Measurements from ENCODE around the gene SCRN2.

DNA sequence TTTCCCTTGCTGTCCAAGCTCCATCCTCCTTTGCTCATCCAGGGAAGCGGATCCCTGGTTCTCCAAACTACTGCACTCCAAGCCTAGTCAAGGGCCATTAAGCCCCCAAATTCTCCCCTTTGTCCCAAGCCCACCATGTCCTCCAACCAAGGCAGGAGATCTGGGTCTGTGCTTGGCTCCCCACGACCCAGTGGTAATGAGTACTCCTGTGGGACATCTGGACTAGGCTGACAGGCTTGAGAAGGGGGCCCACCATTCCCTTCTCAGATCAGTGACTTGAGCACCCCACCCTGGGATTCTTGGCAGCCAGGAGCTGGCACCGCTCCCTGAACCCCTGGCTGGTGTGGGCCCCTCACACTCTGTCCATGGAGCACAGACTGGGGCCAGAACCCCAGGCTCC is 36.6 kb downstream of the SCRN2 start:
- TF ChIP-seq POLR2AphosphoS5 (IDR thresholded peaks at IDR 0.05; ENCODE audit: insufficient read depth, low read depth, low read length) (no peak), JUN (IDR thresholded peaks at IDR 0.05; ENCODE audit: borderline replicate concordance, insufficient read depth, insufficient read length, low read depth) (no peak), EZH2 (IDR thresholded peaks at IDR 0.05; ENCODE audit: borderline replicate concordance, low read depth, low read length, severe bottlenecking) (no peak), GATA2 (IDR thresholded peaks at IDR 0.05; ENCODE audit: insufficient read depth, insufficient read length, low read depth, low read length) (no peak), POLR2A (IDR thresholded peaks at IDR 0.05; ENCODE audit: low read depth, low read length) (no peak)
- TF ChIP-seq, protein P1, sequence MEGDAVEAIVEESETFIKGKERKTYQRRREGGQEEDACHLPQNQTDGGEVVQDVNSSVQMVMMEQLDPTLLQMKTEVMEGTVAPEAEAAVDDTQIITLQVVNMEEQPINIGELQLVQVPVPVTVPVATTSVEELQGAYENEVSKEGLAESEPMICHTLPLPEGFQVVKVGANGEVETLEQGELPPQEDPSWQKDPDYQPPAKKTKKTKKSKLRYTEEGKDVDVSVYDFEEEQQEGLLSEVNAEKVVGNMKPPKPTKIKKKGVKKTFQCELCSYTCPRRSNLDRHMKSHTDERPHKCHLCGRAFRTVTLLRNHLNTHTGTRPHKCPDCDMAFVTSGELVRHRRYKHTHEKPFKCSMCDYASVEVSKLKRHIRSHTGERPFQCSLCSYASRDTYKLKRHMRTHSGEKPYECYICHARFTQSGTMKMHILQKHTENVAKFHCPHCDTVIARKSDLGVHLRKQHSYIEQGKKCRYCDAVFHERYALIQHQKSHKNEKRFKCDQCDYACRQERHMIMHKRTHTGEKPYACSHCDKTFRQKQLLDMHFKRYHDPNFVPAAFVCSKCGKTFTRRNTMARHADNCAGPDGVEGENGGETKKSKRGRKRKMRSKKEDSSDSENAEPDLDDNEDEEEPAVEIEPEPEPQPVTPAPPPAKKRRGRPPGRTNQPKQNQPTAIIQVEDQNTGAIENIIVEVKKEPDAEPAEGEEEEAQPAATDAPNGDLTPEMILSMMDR (IDR thresholded peaks at IDR 0.05; ENCODE audit: extremely low read depth in 1 of 2, insufficient read depth in 1 of 2, low read depth in 1 of 2, low read length in 2 of 2), result no peak
- TF ChIP-seq, protein P2, sequence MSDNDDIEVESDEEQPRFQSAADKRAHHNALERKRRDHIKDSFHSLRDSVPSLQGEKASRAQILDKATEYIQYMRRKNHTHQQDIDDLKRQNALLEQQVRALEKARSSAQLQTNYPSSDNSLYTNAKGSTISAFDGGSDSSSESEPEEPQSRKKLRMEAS (IDR thresholded peaks at IDR 0.05; ENCODE audit: insufficient read depth, insufficient read length), result no peak

All from endothelial cell of umbilical vein (primary cell).